KG1 (cell line): Measurements from ENCODE around the gene CCDC107.

Experiments
- DNase-seq: peaks from one replicate; lab custom pipeline; 2025; lab: John Stamatoyannopoulos, UW

The CCDC107 gene

GRCh38 chr9:35702696-35703095, 44.6 kb downstream of the CCDC107 start:
- DNase-seq: no peak

- DNase-seq: no peak
Observed at GRCh38 chr9:35703906-35704672, 46.0 kb downstream of the CCDC107 start.

DNA sequence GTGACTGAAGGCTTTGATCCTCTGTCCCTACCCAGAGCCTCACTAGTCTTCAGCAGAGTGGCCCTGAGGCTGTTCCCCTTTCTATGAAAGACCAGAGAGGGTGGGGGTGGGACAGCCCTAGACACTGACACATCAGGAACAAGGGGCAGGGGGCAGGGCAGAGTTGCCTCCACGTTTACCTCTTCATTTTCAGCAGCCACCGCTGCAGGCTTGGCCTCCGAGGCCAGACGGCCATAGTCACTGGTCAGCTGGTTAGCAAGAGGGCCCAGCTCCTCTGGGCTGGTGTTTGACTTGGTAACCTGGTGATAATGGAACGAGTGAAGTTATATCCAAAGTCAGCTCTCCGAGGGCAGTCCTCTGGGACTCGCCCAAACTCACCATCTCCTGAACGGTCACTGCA, 47.3 kb downstream of the CCDC107 start:
- no peak for DNase-seq

DNA sequence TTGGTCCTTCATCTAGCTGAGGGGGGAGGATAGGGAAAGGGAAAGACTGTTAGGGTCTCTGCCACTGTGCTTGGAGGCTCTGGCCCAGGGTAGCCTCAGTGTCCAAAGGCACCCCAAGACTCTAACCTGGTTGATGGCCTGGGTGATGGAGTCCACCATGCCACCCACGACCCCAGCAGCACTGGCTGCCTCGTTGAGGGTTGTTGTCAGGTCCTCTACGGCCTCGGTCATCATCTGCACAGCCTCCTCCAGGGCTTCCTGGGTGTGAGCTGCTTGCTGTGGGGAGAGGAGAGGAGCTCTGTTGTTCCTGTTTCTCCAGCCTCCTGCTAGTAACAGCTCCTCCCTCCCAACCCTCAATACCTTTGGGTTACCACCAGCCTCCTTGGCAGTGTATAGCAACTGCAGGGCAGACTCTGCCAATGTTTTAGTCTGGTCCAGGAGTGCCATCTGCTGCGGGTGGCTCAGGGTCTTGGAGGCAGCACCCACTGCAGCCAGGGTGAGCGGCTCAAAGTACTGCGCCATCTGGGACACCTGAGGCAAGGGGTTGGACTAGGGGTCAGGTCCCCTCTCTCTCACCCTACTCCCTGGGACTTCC, 47.8 kb downstream of the CCDC107 start:
- no peak for DNase-seq

- no peak for DNase-seq
Observed at GRCh38 chr9:35706951-35707350, 48.9 kb downstream of the CCDC107 start.

DNA sequence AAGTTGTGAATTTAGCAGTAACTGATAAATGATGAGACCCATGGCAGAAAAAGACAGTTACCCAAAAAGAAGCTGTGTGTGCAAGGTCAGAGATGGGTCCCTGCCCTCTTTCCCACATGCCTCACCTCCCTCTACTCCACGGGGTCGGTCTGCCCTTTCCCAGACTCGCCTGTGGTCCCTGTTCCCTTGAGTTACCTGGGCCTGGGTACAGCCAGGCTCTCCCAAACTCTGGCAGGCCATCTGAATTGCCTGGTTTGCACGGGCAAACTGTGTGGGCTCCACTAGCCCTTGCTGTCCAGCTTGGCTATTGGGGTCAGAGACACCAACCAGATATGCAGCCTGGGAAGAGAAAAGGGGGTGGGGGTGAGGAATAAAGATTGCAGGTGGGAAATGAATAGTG, 50.1 kb downstream of the CCDC107 start:
- DNase-seq: no peak

GRCh38 chr9:35710818-35711500, 52.9 kb downstream of the CCDC107 start:
- DNase-seq: no peak
